WI38 (cell line): ENCODE measurements around the gene TRDN.

ENCODE experiments used
- H3K4me3 ChIP-seq: 2 replicates; pipeline ENCODE4 v1.5.1; 2011; ENCODE audit warnings: low read depth, mild to moderate bottlenecking, control low read depth, low read length
- TF ChIP-seq, protein P1 (sequence below): IDR thresholded peaks from 2 replicates; pipeline ENCODE4 v1.5.1; 2012; ENCODE audit warnings: low read depth, mild to moderate bottlenecking, control low read depth, low read length

The TRDN gene

GRCh38 chr6:123309130-123309529, 327.6 kb downstream of the TRDN start:
- TF ChIP-seq, protein P1, sequence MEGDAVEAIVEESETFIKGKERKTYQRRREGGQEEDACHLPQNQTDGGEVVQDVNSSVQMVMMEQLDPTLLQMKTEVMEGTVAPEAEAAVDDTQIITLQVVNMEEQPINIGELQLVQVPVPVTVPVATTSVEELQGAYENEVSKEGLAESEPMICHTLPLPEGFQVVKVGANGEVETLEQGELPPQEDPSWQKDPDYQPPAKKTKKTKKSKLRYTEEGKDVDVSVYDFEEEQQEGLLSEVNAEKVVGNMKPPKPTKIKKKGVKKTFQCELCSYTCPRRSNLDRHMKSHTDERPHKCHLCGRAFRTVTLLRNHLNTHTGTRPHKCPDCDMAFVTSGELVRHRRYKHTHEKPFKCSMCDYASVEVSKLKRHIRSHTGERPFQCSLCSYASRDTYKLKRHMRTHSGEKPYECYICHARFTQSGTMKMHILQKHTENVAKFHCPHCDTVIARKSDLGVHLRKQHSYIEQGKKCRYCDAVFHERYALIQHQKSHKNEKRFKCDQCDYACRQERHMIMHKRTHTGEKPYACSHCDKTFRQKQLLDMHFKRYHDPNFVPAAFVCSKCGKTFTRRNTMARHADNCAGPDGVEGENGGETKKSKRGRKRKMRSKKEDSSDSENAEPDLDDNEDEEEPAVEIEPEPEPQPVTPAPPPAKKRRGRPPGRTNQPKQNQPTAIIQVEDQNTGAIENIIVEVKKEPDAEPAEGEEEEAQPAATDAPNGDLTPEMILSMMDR: no peak
- no peak overlapping the region for H3K4me3 ChIP-seq

- TF ChIP-seq, protein P1: no peak
- H3K4me3 ChIP-seq: no peak overlapping the region
Measured at GRCh38 chr6:123306334-123306733, 330.4 kb downstream of the TRDN start.

GRCh38 chr6:123295672-123296071, 341.1 kb downstream of the TRDN start:
- TF ChIP-seq, protein P1: no peak
- no peak overlapping the region for H3K4me3 ChIP-seq

- TF ChIP-seq, protein P1: no peak
- H3K4me3 ChIP-seq: no peak overlapping the region
Measured at GRCh38 chr6:123295181-123295580, 341.6 kb downstream of the TRDN start.

GRCh38 chr6:123288649-123289048, 348.1 kb downstream of the TRDN start:
- TF ChIP-seq, protein P1: no peak
- H3K4me3 ChIP-seq: no peak overlapping the region

- TF ChIP-seq, protein P1: no peak
- H3K4me3 ChIP-seq: no peak overlapping the region
Measured at GRCh38 chr6:123276546-123276980, 360.2 kb downstream of the TRDN start.

- H3K4me3 ChIP-seq: no peak overlapping the region
- TF ChIP-seq, protein P1: no peak
Measured at GRCh38 chr6:123263981-123264380, 372.8 kb downstream of the TRDN start.
